Neutrophil (primary cell): ENCODE results near the gene ASIC4.

Experiments
- H3K27ac ChIP-seq: fragments of 200-600 bp; sonication (generic); 2 replicates; pipeline ENCODE4 v1.5.1; 2016; ENCODE audit warnings: mild to moderate bottlenecking, moderate library complexity
- H3K27me3 ChIP-seq: fragments of 200-600 bp; sonication (generic); 2 replicates; pipeline ENCODE4 v1.6.0; 2016; ENCODE audit warnings: mild to moderate bottlenecking
- H3K36me3 ChIP-seq: fragments of 200-600 bp; sonication (generic); 2 replicates; pipeline ENCODE4 v1.5.1; 2017
- H3K4me1 ChIP-seq, 2 experiments: fragments of 200-600 bp in 1 of 2; sonication (generic) in 1 of 2; 1 replicate in 1 of 2; 2 replicates in 1 of 2; pipeline versions ENCODE4 v1.5.1 to v1.6.1; 2013 to 2016; ENCODE audit warnings: low read depth in 1 of 2, low read length in 1 of 2, mild to moderate bottlenecking in 1 of 2, moderate library complexity in 1 of 2; ENCODE audit not compliant: control insufficient read depth in 1 of 2, insufficient read depth in 1 of 2
- H3K4me3 ChIP-seq, 2 experiments: fragments of 200-600 bp in 1 of 2; sonication (generic) in 1 of 2; 1 replicate in 1 of 2; 2 replicates in 1 of 2; pipeline ENCODE4 v1.5.1; 2013 to 2016; ENCODE audit warnings: low read depth in 1 of 2, low read length in 1 of 2, mild to moderate bottlenecking in 1 of 2, moderate library complexity in 1 of 2
- H3K9me3 ChIP-seq: fragments of 200-600 bp; sonication (generic); 2 replicates; pipeline ENCODE4 v1.5.1; 2016
- CTCF ChIP-seq: fragments of 200-600 bp; sonication (generic); IDR thresholded peaks from 2 replicates; pipeline ENCODE4 v1.5.1; 2016; ENCODE audit warnings: antibody characterized with exemption

Gene ASIC4

GRCh38 chr2:219510512-219511135, 3.7 kb upstream of the ASIC4 start:
- H3K36me3 ChIP-seq, result peaks cover 20% of the 10 kb centered on the region
- H3K27me3 ChIP-seq, result peaks cover 76% of the 10 kb centered on the region
- no peak overlapping the region for H3K27ac ChIP-seq
- TF ChIP-seq CTCF, result no peak
- H3K4me3 ChIP-seq, result no peak overlapping the region
- no peaks in the 10 kb centered on the region for H3K4me1 ChIP-seq
- no peaks in the 10 kb centered on the region for H3K9me3 ChIP-seq

- no peak overlapping the region for H3K27ac ChIP-seq
- no peaks in the 10 kb centered on the region for H3K9me3 ChIP-seq
- peaks cover 9% of the 10 kb centered on the region for H3K36me3 ChIP-seq
- TF ChIP-seq CTCF, result no peak
- no peaks in the 10 kb centered on the region for H3K4me1 ChIP-seq
- peaks cover 87% of the 10 kb centered on the region for H3K27me3 ChIP-seq
- no peak overlapping the region for H3K4me3 ChIP-seq
Measured at GRCh38 chr2:219511547-219512325, 2.5 kb upstream of the ASIC4 start.

DNA sequence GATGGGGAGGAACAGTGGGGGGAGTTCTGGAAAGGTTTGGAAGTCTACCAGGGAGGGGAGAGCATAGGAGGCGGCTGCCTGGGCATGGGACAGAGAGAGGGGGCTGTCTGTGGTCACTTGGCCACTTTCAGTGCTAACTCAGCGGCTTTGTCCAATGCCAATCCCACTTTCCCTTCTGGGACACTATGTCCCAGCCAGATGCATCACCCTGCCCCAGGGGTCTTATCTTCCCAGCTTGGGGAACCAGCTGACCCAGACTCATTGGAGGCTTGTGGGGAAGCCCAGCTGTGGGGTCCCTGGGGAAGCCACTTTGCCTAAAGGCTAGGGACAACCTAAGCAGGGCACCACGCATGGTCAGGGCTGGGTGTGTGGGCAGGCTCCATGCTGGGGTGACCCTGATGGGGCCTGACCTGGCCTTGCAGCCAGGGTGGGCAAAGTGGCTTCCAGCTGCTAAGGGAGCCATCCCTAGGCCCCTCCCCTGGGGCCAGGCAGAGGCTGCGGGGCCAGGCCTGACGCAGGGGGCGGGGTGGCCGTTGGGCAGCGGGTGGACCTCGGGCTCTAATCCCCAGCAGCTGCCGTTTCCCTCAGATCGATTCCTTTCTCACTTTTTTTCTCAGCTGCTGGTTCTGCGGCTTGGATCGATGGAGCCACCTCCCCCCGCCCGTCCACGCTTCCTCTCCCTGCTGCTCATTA, 1.6 kb upstream of the ASIC4 start:
- no peaks in the 10 kb centered on the region for H3K9me3 ChIP-seq
- H3K4me3 ChIP-seq, result no peak overlapping the region
- TF ChIP-seq CTCF, result no peak

DNA sequence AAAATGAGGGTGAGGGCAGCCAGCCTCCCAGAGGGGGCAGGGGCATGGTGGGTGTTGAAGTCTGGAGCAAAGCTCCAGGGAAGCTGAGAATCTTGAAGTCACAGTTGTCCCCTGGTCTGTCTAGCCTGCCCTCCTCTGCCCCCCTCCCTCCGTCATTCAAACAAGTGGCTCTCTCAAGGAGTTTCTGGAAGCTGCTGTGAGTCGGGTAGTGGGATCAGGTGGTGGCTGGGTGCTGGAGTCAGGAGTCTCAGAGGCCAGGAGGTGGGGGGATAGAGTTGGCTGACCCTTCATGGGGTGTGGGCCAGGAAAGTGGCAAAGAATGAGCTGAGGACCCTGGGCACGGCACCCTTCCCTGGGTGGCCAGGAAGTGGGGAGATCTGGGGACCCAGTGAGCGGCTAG, 495 bp upstream of the ASIC4 start:
- Histone ChIP-seq H3K4me1 (no peaks in the 10 kb centered on the region), H3K9me3 (no peaks in the 10 kb centered on the region), H3K27ac (no peak overlapping the region), H3K4me3 (no peak overlapping the region), H3K27me3 (peaks cover 100% of the 10 kb centered on the region), H3K36me3 (no peaks in the 10 kb centered on the region)
- no peak for TF ChIP-seq CTCF

More for the DNA sequence above, 1.6 kb upstream of the ASIC4 start:
- no peaks in the 10 kb centered on the region for H3K4me1 ChIP-seq
- no peaks in the 10 kb centered on the region for H3K36me3 ChIP-seq
- no peak overlapping the region for H3K27ac ChIP-seq
- peaks cover 96% of the 10 kb centered on the region for H3K27me3 ChIP-seq

DNA sequence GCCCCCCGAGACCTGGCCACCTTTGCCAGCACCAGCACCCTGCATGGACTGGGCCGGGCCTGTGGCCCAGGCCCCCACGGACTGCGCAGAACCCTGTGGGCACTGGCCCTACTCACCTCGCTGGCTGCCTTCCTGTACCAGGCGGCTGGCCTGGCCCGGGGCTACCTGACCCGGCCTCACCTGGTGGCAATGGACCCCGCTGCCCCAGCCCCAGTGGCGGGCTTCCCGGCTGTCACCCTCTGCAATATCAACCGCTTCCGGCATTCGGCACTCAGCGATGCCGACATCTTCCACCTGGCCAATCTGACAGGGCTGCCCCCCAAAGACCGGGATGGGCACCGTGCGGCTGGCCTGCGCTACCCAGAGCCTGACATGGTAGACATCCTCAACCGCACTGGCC, 554 bp downstream of the ASIC4 start:
- Histone ChIP-seq H3K36me3 (no peaks in the 10 kb centered on the region), H3K9me3 (no peaks in the 10 kb centered on the region), H3K4me1 (no peaks in the 10 kb centered on the region), H3K27me3 (peaks cover 100% of the 10 kb centered on the region), H3K27ac (no peak overlapping the region), H3K4me3 (no peak overlapping the region)
- no peak for TF ChIP-seq CTCF
